ENCODE measurements around the gene LMBRD1.

Gene LMBRD1

GRCh38 chr6:69796642-69797390 lies at the start of gene LMBRD1:
TSS of gene LMBRD1 (minus strand) at chr6:69797010. CDS start at chr6:69796881, 129 bp downstream.
- DNase-seq (ENCODE audit: low read depth, low spot score) = peak; percentile 97

GRCh38 chr6:69846312-69846711 lies 49.5 kb upstream of the LMBRD1 start:
- no peak for DNase-seq (ENCODE audit: low read depth, low spot score)

- no peak for DNase-seq (ENCODE audit: low read depth, low spot score)
Observed at GRCh38 chr6:69843189-69843588, 46.4 kb upstream of the LMBRD1 start.

- no peak for DNase-seq (ENCODE audit: low read depth, low spot score)
Observed at GRCh38 chr6:69841862-69842261, 45.1 kb upstream of the LMBRD1 start.

GRCh38 chr6:69835414-69836179 lies 38.8 kb upstream of the LMBRD1 start:
- no peak for DNase-seq (ENCODE audit: low read depth, low spot score)

GRCh38 chr6:69832558-69832957 lies 35.7 kb upstream of the LMBRD1 start:
- no peak for DNase-seq (ENCODE audit: low read depth, low spot score)

- no peak for DNase-seq (ENCODE audit: low read depth, low spot score)
Observed at GRCh38 chr6:69827276-69827893, 30.6 kb upstream of the LMBRD1 start.

- DNase-seq (ENCODE audit: low read depth, low spot score) = no peak
Observed at GRCh38 chr6:69825904-69826303, 29.1 kb upstream of the LMBRD1 start.

- peak; percentile 14 for DNase-seq (ENCODE audit: low read depth, low spot score)
Observed at GRCh38 chr6:69824355-69824754, 27.5 kb upstream of the LMBRD1 start.

- no peak for DNase-seq (ENCODE audit: low read depth, low spot score)
Observed at GRCh38 chr6:69820438-69820837, 23.6 kb upstream of the LMBRD1 start.

- DNase-seq (ENCODE audit: low read depth, low spot score) = no peak
Observed at GRCh38 chr6:69820018-69820417, 23.2 kb upstream of the LMBRD1 start.

GRCh38 chr6:69819138-69819537 lies 22.3 kb upstream of the LMBRD1 start:
- no peak for DNase-seq (ENCODE audit: low read depth, low spot score)

GRCh38 chr6:69818223-69818930 lies 21.6 kb upstream of the LMBRD1 start:
- no peak for DNase-seq (ENCODE audit: low read depth, low spot score)

GRCh38 chr6:69817358-69817757 lies 20.5 kb upstream of the LMBRD1 start:
- no peak for DNase-seq (ENCODE audit: low read depth, low spot score)

GRCh38 chr6:69816569-69816968 lies 19.8 kb upstream of the LMBRD1 start:
- DNase-seq (ENCODE audit: low read depth, low spot score) = no peak

GRCh38 chr6:69816026-69816425 lies 19.2 kb upstream of the LMBRD1 start:
- no peak for DNase-seq (ENCODE audit: low read depth, low spot score)

GRCh38 chr6:69813508-69813907 lies 16.7 kb upstream of the LMBRD1 start:
- DNase-seq (ENCODE audit: low read depth, low spot score) = no peak

- peak; percentile 53 for DNase-seq (ENCODE audit: low read depth, low spot score)
Observed at GRCh38 chr6:69812746-69813427, 16.1 kb upstream of the LMBRD1 start.

- no peak for DNase-seq (ENCODE audit: low read depth, low spot score)
Observed at GRCh38 chr6:69802995-69803394, 6.2 kb upstream of the LMBRD1 start.

GRCh38 chr6:69801711-69802110 lies 4.9 kb upstream of the LMBRD1 start:
- DNase-seq (ENCODE audit: low read depth, low spot score) = no peak

- no peak for DNase-seq (ENCODE audit: low read depth, low spot score)
Observed at GRCh38 chr6:69801225-69801624, 4.4 kb upstream of the LMBRD1 start.
